SKM-1 treated with dmso at 0.1 percent for 144 hours (cell line): Measurements from ENCODE around the gene TEX53.

ENCODE experiments used
- DNase-seq: peaks from one replicate; lab custom pipeline; 2025; ENCODE audit not compliant: unreplicated experiment; lab: John Stamatoyannopoulos, UW

Gene TEX53

DNA sequence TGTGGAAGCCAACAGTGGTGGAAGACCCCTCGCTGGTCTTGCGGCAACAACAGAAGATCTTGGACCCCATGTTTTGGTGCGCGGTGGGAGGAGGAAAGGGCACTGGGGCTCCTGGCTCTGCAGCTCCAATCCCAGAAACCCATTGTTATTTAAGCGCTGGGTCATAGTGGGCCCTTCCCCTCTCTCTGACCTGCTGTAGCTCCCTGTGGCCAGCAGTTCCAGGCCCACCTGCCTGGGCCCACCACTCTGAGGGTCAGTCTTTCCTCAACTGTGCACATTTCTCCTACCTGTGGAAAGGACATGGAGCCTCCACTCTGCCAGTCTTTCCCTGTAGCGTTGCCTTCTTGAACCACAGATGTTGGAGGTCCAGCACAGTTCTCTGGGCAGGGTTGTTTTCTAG lies at the start of gene TEX53:
Gene TEX53 (minus strand): TSS at position 101 of the 400 bp plus-strand sequence. CDS start 31 bp downstream, at position 70.
- DNase-seq, result no peak

- DNase-seq, result no peak
Observed at GRCh38 chr9:114706711-114707110, 49.1 kb upstream of the TEX53 start.

DNA sequence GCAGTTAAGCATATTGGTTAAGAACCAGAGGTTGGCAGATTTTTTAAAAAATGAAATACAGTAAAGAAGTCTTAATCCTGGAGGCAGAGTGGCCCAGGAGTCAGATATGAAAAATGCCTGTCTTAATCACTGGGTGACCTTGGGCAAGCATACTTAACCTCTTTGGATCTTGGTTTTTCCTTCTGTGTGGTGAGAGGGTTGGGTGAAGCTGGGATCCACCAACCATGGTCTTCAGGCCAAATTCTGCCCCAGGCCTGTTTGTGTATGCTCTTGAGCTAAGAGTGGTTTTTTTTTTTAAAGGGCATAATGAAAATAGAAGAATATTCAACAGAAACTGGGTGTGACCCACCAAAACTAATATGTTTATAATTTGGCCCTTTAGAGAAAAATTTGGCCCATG lies 44.4 kb upstream of the TEX53 start:
- no peak for DNase-seq

DNA sequence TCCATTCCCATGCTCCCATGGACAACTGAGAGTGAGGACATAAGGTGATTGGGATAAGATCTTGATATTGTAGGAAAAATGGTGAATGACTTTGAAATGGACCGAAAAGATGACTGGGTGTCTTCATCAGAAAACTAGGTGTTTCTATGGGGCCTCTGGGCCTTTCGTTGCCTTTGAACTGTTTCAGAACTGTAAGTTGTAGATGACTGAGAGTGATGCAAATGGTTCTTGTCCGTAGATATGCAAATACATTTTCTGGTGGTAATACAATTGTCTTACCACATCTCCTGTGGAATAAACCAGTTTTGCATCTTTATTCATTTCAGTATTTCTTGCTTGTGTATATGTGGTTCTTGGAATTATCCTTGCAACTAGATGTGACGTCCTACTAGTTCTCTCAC lies 40.3 kb upstream of the TEX53 start:
- DNase-seq, result no peak

GRCh38 chr9:114696814-114697544 lies 39.4 kb upstream of the TEX53 start:
- DNase-seq, result no peak

- DNase-seq, result no peak
Observed at GRCh38 chr9:114695948-114696347, 38.3 kb upstream of the TEX53 start.

DNA sequence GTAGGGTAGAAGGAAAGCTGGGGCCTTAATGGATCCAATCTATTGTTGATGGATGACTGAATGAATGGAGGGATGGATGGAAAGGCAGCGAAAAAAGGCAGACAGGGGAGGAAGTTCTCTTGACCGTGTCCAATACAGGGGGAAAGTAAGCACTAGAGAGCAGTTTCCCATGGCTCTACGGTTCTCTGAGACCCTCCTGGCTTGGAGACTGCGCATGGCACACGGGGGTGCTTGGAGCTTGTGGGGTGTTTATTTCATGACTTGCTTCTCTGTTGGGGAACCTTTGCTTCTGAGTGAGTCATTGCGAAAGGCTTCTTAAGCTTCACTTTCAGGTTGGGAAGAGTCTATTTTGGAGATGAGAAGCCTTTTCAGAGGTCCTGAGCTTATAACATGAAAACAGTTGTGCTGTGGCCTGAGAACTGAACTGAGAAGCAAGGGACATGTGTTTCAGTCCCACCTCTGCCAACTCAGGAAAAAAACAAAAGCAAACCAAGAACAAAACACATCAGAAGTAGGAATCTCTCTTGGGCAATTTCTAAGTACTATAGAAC lies 37.2 kb upstream of the TEX53 start:
- DNase-seq, result no peak

DNA sequence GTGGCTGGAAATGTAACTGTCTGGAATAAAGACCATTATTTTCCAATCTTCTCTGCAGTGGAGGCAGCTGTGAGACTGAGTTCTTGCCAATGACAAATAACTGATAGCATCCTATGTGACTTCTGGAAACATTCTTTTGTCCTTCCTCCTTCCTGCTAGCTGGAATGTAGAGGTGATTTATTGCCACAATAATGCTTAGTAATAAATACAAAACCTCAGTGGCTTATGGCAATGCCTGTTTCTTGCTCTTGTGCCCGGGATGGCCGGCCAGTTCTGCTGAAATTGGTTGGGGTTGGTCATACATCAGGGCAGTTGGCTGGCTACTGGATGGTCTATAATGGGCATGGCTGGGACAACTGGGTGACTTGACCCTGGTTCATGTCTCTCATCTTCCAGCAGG lies 36.5 kb upstream of the TEX53 start:
- no peak for DNase-seq

DNA sequence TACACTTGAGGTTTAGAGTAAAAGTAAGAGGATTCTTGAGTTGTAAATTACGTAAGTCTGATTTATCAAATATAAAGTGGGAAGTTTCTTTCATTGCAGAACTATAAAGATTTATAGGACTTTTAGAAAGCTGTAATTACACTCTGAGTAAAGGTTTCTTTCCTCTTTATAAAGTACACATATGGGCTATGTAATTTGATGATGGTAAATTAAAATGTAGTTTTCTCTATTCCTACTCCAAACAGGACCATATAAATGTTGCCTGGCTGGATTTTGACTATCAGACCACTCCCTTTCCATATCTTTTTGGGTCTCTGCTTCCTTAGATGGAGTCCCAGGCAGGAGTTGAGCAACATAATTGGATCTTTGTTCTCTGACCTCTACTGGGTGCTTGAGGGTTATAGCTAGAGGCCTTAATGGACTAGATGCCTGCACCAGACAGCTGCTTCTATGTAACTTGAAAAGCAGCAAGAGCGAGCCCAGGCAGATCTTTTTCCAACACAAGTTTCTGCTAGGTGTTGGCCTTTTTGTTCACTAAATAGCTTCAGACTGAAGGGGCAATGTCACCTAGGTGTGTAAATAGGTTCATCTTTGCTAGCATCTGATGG lies 35.7 kb upstream of the TEX53 start:
- no peak for DNase-seq

GRCh38 chr9:114691956-114692295 lies 34.3 kb upstream of the TEX53 start:
- no peak for DNase-seq

DNA sequence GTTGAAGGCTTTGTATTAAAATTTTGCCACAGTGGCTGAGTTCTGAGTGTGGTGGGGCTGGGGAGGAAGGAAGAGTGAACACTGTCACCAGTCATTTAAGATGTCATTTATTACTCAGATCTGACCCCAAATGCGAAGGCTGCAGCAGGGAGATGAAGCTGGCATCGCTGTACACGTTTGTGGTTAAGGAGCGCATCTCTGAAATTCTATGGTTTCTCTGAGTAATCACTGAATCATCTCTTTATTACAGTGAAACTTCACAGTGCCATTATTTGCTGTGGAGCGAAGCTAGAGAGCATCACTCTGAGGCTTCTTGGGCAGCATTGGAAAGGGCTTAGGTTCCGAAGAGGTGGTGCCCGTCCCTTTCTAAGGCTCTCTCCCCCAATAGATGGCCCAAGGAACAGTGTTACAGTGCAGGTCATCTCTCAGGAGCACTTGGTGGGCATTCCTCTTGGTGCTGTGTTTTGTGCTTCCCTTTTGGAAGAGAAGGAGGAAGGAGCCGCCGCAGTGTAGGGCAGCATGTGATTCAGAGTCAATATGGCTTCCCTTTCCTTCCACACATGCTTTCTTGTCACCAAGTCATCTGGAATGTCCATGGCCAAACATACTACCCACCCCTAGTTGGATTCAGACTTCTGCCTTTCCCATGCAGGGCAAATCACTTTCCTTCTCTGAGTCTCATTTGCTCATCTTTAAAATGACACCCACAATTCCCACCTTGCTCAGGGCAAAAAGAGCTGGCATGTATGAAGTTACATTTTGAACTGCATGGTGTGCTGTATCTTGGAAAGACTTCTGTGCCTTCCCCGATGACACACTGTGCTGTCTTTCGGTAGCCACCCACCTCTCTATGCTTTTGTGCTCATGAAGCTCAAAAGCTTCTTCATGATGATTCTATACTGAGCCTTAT lies 33.7 kb upstream of the TEX53 start:
- no peak for DNase-seq

GRCh38 chr9:114690308-114690707 lies 32.7 kb upstream of the TEX53 start:
- no peak for DNase-seq

GRCh38 chr9:114689813-114690212 lies 32.2 kb upstream of the TEX53 start:
- no peak for DNase-seq

GRCh38 chr9:114688909-114689610 lies 31.5 kb upstream of the TEX53 start:
- DNase-seq, result no peak

- DNase-seq, result no peak
Observed at GRCh38 chr9:114688379-114688778, 30.8 kb upstream of the TEX53 start.

- no peak for DNase-seq
Observed at GRCh38 chr9:114687034-114687433, 29.4 kb upstream of the TEX53 start.

- DNase-seq, result no peak
Observed at GRCh38 chr9:114685951-114686350, 28.3 kb upstream of the TEX53 start.

DNA sequence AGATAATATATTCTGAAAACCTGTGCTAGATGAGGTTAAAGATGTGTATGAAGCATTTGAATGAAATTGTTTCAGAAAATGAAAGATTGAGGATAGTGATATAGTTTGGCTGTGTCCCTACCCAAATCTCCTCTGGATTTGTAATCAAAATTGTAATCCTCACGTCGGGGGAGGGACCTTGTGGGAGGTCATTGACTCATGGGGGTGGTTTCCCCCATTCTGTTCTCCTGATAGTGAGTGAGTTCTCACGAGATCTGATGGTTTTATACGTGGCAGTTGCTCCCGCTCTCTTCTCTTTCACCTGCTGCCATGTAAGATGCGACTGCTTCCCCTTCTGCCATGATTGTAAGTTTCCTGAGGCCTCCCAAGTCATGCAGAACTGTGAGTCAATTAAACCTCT lies 26.4 kb upstream of the TEX53 start:
- no peak for DNase-seq

- no peak for DNase-seq
Observed at GRCh38 chr9:114682846-114683245, 25.2 kb upstream of the TEX53 start.

- DNase-seq, result peak; percentile 42
Observed at GRCh38 chr9:114681594-114682332, 24.2 kb upstream of the TEX53 start, which contains the start of gene TEX48. TSS of gene TEX48 (minus strand) at chr9:114682192. CDS start at chr9:114671723, 10,469 bp downstream.
